Adipocyte (in vitro differentiated cells): ENCODE results near the gene DOC2B.
"Not testable (repeated sequence)": the region's sequence is repeated elsewhere in the genome, so short reads cannot be mapped to it uniquely, and the experiment has no call there.

Source experiments
- DNase-seq: peaks from one replicate; pipeline ENCODE4 v3.0.0-alpha.2; 2015; ENCODE audit warnings: low read depth
- H3K27me3 ChIP-seq: replicated peaks from 2 replicates; pipeline ENCODE4 v1.7.0; 2013; ENCODE audit warnings: mild to moderate bottlenecking, low read length, moderate library complexity; ENCODE audit not compliant: control insufficient read depth, insufficient read depth
- H3K36me3 ChIP-seq: 2 replicates; pipeline ENCODE4 v1.7.0; 2013; ENCODE audit warnings: low read length, mild to moderate bottlenecking, moderate library complexity; ENCODE audit not compliant: control insufficient read depth, insufficient read depth, severe bottlenecking
- H3K4me1 ChIP-seq: 2 replicates; pipeline ENCODE4 v1.7.0; 2013; ENCODE audit warnings: mild to moderate bottlenecking, low read length, moderate library complexity; ENCODE audit not compliant: control insufficient read depth, insufficient read depth
- H3K4me3 ChIP-seq: 2 replicates; pipeline ENCODE4 v1.7.0; 2013; ENCODE audit warnings: mild to moderate bottlenecking, low read length, moderate library complexity
- H3K9ac ChIP-seq: 2 replicates; pipeline ENCODE4 v1.7.0; 2013; ENCODE audit warnings: mild to moderate bottlenecking, low read length, moderate library complexity
- H3K9me3 ChIP-seq: 2 replicates; pipeline ENCODE4 v1.7.0; 2013; ENCODE audit warnings: mild to moderate bottlenecking, low read length, moderate library complexity; ENCODE audit not compliant: control insufficient read depth

The DOC2B gene

DNA sequence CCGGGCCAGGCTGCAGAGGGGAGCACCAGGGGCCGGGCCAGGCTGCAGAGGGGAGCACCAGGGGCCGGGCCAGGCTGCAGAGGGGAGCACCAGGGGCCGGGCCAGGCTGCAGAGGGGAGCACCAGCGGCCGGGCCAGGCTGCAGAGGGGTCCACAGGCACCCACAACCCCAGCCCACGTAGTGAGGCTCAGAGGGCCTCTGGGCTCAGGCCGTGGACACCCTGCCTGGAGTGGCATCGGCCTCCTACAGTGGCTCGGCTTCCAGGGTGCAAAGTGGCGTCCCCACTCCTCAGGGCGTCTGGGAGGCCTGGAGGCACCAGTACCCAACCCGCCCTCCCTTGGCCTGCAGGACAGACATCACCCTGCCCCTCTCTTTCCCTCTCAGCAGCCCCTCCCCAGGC, 9.6 kb downstream of the DOC2B start:
- no peak overlapping the region for H3K9ac ChIP-seq
- no peaks in the 10 kb centered on the region for H3K9me3 ChIP-seq
- no peak for DNase-seq
- H3K4me3 ChIP-seq: no peak overlapping the region
- H3K4me1 ChIP-seq: no peaks in the 10 kb centered on the region
- no peaks in the 10 kb centered on the region for H3K36me3 ChIP-seq
- peaks cover 22% of the 10 kb centered on the region for H3K27me3 ChIP-seq

DNA sequence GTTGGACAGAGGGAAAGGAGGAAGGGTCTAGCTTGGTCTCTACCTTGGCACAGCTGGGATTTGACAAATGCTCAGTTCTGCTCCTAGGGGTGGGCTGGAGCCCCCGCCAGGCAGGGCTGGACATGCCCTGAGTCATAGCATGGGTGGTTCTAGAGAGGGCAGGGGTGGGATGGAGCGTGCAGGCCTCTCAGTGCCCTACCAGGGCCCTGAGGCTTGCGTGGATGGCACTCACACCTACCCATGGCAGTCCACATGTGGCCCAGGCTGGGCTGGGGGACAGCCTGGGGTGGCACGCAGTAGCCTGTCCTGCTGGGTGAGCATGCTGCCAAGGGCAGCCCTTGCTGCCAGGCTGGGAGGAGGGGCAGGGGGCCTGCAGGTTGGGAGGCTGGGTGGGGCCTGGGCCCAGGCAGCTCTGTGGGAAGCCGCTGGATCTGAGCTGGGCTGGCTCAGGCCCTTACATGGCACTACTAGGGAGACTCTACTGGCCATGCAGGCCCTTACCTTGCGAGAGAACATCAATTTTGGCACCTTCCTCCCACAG, 11.2 kb downstream of the DOC2B start:
- no peak overlapping the region for H3K9ac ChIP-seq
- no peaks in the 10 kb centered on the region for H3K4me1 ChIP-seq
- H3K27me3 ChIP-seq: peaks cover 26% of the 10 kb centered on the region
- H3K9me3 ChIP-seq: no peaks in the 10 kb centered on the region
- no peaks in the 10 kb centered on the region for H3K36me3 ChIP-seq
- no peak overlapping the region for H3K4me3 ChIP-seq
- no peak for DNase-seq

DNA sequence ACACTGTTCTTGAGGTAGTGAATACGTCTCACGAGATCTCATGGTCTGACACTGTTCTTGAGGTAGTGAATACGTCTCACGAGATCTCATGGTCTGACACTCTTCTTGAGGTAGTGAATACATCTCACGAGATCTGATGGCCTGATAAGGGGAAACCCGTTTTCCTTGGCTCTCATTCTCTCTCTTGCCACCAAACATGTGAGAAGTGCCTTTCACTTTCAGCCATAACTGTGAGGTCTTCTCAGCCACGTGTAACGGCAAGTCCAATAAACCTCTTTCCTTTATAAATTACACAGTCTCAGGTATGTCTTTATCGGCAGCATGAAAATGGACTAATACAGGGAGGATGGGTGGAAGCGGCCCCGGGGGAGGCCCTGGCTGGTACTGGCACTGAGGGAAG, 12.8 kb downstream of the DOC2B start:
- not testable (repeated sequence) for H3K36me3 ChIP-seq

DNA sequence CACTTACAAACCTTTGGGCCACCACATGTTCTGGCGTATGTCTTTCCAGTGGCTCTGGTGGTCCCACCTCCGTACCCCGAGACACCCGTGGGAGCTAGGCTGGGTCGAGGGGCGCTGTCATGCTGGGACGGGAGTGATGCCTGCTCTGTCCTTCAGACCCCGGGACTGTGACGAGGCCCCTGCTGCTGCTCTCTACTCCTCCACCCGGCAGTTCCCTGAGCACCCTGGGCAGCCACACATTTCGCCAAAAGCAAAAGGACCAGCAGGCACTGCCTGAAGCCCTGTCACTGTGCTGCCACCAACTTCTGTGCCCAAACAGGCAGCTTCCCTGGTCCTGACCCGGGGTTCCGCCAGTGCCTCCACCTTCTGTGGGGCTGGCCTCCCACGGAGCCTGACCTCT, 15.5 kb downstream of the DOC2B start:
- no peaks in the 10 kb centered on the region for H3K9me3 ChIP-seq
- no peaks in the 10 kb centered on the region for H3K36me3 ChIP-seq
- H3K27me3 ChIP-seq: peaks cover 27% of the 10 kb centered on the region
- H3K9ac ChIP-seq: no peak overlapping the region
- DNase-seq: no peak
- H3K4me1 ChIP-seq: no peaks in the 10 kb centered on the region
- no peak overlapping the region for H3K4me3 ChIP-seq

More for the DNA sequence above, 12.8 kb downstream of the DOC2B start:
- not testable (repeated sequence) for H3K4me1 ChIP-seq, H3K9ac ChIP-seq, H3K9me3 ChIP-seq, H3K4me3 ChIP-seq, DNase-seq
- H3K27me3 ChIP-seq: peaks cover 21% of the 10 kb centered on the region

- H3K4me3 ChIP-seq: no peak overlapping the region
- H3K36me3 ChIP-seq: no peaks in the 10 kb centered on the region
- no peaks in the 10 kb centered on the region for H3K9me3 ChIP-seq
- no peaks in the 10 kb centered on the region for H3K4me1 ChIP-seq
- DNase-seq: peak; percentile 62
- H3K27me3 ChIP-seq: peaks cover 29% of the 10 kb centered on the region
- no peak overlapping the region for H3K9ac ChIP-seq
Measured at GRCh38 chr17:164303-165235, 16.9 kb downstream of the DOC2B start.

DNA sequence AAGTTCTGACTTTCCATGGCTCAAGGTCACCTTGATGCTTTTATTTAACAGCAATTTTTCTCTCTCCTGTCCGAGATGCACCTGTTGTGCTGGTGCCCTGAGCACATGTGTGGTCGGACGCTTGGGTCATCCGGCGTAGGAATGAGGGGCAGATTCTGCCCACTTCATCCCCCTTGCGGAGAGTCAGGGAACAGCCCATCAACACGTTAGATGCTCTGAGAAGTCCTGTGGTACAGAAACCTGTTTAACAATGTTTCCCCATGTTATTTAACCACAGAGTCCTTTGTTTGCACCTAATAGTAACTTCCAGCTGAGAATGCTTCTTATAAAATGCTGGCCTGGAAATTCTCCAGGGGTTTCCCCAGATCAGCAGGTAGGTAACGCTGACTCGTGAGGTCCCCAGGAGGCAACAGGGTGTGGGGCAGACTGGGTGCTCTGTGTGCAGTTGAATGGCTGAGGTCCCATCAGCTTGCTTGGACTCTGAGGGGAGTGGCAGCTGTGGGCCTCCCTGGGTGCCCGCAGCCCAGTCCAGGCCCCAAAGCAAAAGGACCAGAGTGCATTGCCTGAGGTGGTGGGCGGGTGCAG, 17.8 kb downstream of the DOC2B start:
- H3K36me3 ChIP-seq: no peaks in the 10 kb centered on the region
- DNase-seq: no peak
- H3K4me3 ChIP-seq: no peak overlapping the region
- H3K4me1 ChIP-seq: no peaks in the 10 kb centered on the region
- peaks cover 23% of the 10 kb centered on the region for H3K27me3 ChIP-seq
- H3K9me3 ChIP-seq: no peaks in the 10 kb centered on the region
- no peak overlapping the region for H3K9ac ChIP-seq

GRCh38 chr17:162689-163088, 18.8 kb downstream of the DOC2B start:
- DNase-seq: no peak
- Histone ChIP-seq H3K36me3 (no peaks in the 10 kb centered on the region), H3K4me3 (no peak overlapping the region), H3K4me1 (no peaks in the 10 kb centered on the region), H3K9ac (no peak overlapping the region), H3K27me3 (peaks cover 30% of the 10 kb centered on the region), H3K9me3 (no peaks in the 10 kb centered on the region)

GRCh38 chr17:161481-161880, 20.0 kb downstream of the DOC2B start:
- peaks cover 33% of the 10 kb centered on the region for H3K27me3 ChIP-seq
- no peak overlapping the region for H3K4me3 ChIP-seq
- no peaks in the 10 kb centered on the region for H3K4me1 ChIP-seq
- H3K9ac ChIP-seq: no peak overlapping the region
- DNase-seq: no peak
- H3K9me3 ChIP-seq: no peaks in the 10 kb centered on the region
- H3K36me3 ChIP-seq: no peaks in the 10 kb centered on the region

DNA sequence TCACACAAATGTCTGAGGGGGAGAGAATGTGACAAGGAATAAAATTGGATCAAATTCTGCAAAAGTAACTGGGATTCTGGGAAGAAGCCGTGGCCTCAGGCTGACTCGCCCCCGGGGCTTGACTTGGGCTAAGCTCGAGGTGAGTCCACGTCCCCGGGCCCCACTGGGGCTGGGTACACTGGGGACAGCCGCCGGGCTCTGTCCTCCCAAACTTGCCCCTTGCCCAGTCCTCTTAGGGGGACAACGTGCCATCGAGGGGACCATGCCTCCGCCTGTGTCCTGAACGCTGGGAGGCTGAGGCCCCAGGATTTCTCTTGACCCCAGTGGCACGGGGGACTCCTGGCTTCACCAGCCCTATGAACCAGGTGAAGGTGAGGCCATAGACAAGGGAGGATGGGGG, 21.1 kb downstream of the DOC2B start:
- Histone ChIP-seq H3K36me3 (no peaks in the 10 kb centered on the region), H3K9me3 (no peaks in the 10 kb centered on the region)
- no peak for DNase-seq

DNA sequence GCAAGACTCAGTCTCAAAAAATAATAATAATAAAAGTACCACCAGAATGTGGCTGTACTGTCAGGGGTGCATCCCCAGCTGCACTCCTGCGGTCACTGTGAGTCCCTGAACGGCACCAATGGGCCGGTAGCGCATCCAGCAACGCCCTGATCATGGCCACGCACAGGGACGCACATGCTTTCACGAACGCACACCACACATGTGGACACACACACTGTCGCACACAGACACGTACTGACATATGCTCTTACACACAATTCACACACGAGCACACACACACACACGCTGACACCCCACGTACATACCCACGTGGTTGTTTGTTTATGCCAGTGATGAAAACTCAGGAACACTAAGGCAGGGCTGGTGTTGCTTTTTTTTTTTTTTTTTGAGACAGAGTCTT, 21.8 kb downstream of the DOC2B start:
- no peak for DNase-seq
- Histone ChIP-seq H3K36me3 (no peaks in the 10 kb centered on the region), H3K27me3 (peaks cover 25% of the 10 kb centered on the region), H3K9me3 (no peaks in the 10 kb centered on the region), H3K9ac (no peak overlapping the region), H3K4me1 (no peaks in the 10 kb centered on the region), H3K4me3 (no peak overlapping the region)

More for the DNA sequence above, 21.1 kb downstream of the DOC2B start:
- Histone ChIP-seq H3K27me3 (peaks cover 25% of the 10 kb centered on the region), H3K4me1 (no peaks in the 10 kb centered on the region), H3K9ac (no peak overlapping the region), H3K4me3 (no peak overlapping the region)

GRCh38 chr17:158379-158778, 23.1 kb downstream of the DOC2B start:
- H3K4me3 ChIP-seq: no peak overlapping the region
- H3K4me1 ChIP-seq: no peaks in the 10 kb centered on the region
- no peak for DNase-seq
- peaks cover 28% of the 10 kb centered on the region for H3K27me3 ChIP-seq
- H3K36me3 ChIP-seq: no peaks in the 10 kb centered on the region
- H3K9ac ChIP-seq: no peak overlapping the region
- no peaks in the 10 kb centered on the region for H3K9me3 ChIP-seq
